Loucy (cell line): ENCODE results near the gene NDUFC2.

Experiments
- H2AFZ ChIP-seq: fragments of 200-600 bp; sonication (generic); 2 replicates; pipeline ENCODE4 v1.6.0; 2016; ENCODE audit warnings: antibody characterized with exemption, mild to moderate bottlenecking, low read length, moderate library complexity
- H3F3A ChIP-seq: fragments of 200-600 bp; 2 replicates; pipeline ENCODE4 v1.6.0; 2016; ENCODE audit warnings: antibody characterized with exemption, low read depth, mild to moderate bottlenecking
- H3K27me3 ChIP-seq: fragments of 200-600 bp; sonication (generic); 2 replicates; pipeline ENCODE4 v1.6.1; 2014; ENCODE audit warnings: low read length, mild to moderate bottlenecking; ENCODE audit not compliant: insufficient read depth, poor library complexity, severe bottlenecking
- H3K36me3 ChIP-seq: fragments of 200-600 bp; sonication (generic); 2 replicates; pipeline ENCODE4 v1.6.1; 2016; ENCODE audit warnings: low read length; ENCODE audit not compliant: insufficient read depth
- H3K4me1 ChIP-seq: fragments of 200-600 bp; sonication (generic); 2 replicates; pipeline ENCODE4 v1.5.1; 2014; ENCODE audit warnings: low read length, mild to moderate bottlenecking; ENCODE audit not compliant: insufficient read depth, poor library complexity, severe bottlenecking
- H3K4me2 ChIP-seq: fragments of 200-600 bp; sonication (generic); 2 replicates; pipeline ENCODE4 v1.6.0; 2014; ENCODE audit warnings: antibody characterized with exemption, low read length, low read depth, mild to moderate bottlenecking; ENCODE audit not compliant: poor library complexity, severe bottlenecking
- H3K4me3 ChIP-seq: fragments of 200-600 bp; sonication (generic); 2 replicates; pipeline ENCODE4 v1.5.1; 2014; ENCODE audit warnings: low read length, mild to moderate bottlenecking, mixed read lengths; ENCODE audit not compliant: poor library complexity, severe bottlenecking
- H3K79me2 ChIP-seq: fragments of 200-600 bp; sonication (generic); 2 replicates; pipeline ENCODE4 v1.6.1; 2014; ENCODE audit warnings: low read length; ENCODE audit not compliant: insufficient read depth
- H3K9ac ChIP-seq: fragments of 200-600 bp; sonication (generic); 2 replicates; pipeline ENCODE4 v1.6.0; 2014; ENCODE audit warnings: mild to moderate bottlenecking, low read depth, low read length, moderate library complexity; ENCODE audit not compliant: poor library complexity, severe bottlenecking
- H3K9me2 ChIP-seq: fragments of 200-600 bp; sonication (generic); replicated peaks from 2 replicates; pipeline ENCODE4 v1.6.1; 2016; ENCODE audit warnings: low read depth, low read length, mixed read lengths
- H3K9me3 ChIP-seq: fragments of 200-600 bp; sonication (generic); 2 replicates; pipeline ENCODE4 v1.6.1; 2014; ENCODE audit warnings: mild to moderate bottlenecking, antibody characterized with exemption, low read length, low read depth; ENCODE audit not compliant: insufficient read depth
- H4K20me1 ChIP-seq: fragments of 200-600 bp; sonication (generic); 2 replicates; pipeline ENCODE4 v1.6.0; 2014; ENCODE audit warnings: antibody characterized with exemption, low read length, mild to moderate bottlenecking; ENCODE audit not compliant: insufficient read depth, poor library complexity, severe bottlenecking
- EZH2phosphoT487 ChIP-seq: fragments of 200-600 bp; IDR thresholded peaks from 2 replicates; pipeline ENCODE4 v1.6.1; 2018; ENCODE audit warnings: antibody characterized with exemption, mild to moderate bottlenecking, moderate library complexity, borderline replicate concordance
- TF ChIP-seq, protein P1 (sequence below): fragments of 200-600 bp; sonication (generic); conservative IDR thresholded peaks from 2 replicates; pipeline ENCODE4 v1.5.1; 2014; ENCODE audit warnings: mild to moderate bottlenecking, antibody characterized with exemption, low read length

NDUFC2 gene

GRCh38 chr11:78081583-78081982, 1.9 kb upstream of the NDUFC2 start:
- Histone ChIP-seq H3K4me1 (peaks cover 36% of the 10 kb centered on the region), H3F3A (no peaks in the 10 kb centered on the region), H3K36me3 (no peaks in the 10 kb centered on the region), H3K27me3 (no peaks in the 10 kb centered on the region), H3K79me2 (peaks cover 35% of the 10 kb centered on the region), H3K9me3 (no peaks in the 10 kb centered on the region), H3K4me3 (peak overlapping the region; percentile 92), H3K9ac (peak overlapping the region; percentile 18), H3K4me2 (peak overlapping the region; percentile 94), H2AFZ (0 out of 2 replicates have a peak overlapping the region, but pooled peaks have one; percentile 45), H3K9me2 (no peaks in the 10 kb centered on the region), H4K20me1 (peaks cover 24% of the 10 kb centered on the region)
- TF ChIP-seq, protein P1, sequence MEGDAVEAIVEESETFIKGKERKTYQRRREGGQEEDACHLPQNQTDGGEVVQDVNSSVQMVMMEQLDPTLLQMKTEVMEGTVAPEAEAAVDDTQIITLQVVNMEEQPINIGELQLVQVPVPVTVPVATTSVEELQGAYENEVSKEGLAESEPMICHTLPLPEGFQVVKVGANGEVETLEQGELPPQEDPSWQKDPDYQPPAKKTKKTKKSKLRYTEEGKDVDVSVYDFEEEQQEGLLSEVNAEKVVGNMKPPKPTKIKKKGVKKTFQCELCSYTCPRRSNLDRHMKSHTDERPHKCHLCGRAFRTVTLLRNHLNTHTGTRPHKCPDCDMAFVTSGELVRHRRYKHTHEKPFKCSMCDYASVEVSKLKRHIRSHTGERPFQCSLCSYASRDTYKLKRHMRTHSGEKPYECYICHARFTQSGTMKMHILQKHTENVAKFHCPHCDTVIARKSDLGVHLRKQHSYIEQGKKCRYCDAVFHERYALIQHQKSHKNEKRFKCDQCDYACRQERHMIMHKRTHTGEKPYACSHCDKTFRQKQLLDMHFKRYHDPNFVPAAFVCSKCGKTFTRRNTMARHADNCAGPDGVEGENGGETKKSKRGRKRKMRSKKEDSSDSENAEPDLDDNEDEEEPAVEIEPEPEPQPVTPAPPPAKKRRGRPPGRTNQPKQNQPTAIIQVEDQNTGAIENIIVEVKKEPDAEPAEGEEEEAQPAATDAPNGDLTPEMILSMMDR: no peak
- TF ChIP-seq EZH2phosphoT487: no peak

DNA sequence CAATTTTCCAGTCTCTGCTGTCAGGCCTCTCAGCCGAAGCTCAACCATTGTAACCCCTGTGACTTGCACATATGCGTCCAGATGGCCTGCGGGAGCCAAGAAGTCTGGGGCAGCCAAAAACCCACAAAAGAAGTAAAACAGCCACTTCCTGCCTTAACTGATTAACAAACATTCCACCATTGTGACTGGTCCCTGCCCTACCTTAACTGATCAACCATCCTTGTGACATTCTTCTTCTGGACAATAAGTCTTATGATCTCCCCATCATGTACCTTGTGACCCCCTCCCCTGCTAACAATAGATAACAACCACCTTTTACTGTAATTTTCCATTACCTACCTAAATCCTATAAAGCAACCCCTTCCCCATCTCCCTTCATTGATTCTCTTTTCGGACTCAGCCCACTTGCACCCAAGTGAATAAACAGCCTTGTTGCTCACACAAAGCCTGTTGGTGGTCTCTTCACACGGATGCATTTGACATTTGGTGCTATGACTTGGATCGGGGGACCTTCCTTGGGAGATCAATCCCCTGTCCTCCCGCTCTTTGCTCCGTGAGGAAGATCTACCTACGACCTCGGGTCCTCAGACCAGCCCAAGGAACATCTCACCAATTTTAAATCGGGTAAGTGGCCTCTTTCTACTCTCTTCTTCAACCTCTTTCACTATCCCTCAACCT, 1.3 kb upstream of the NDUFC2 start:
- Histone ChIP-seq H3K79me2 (peaks cover 42% of the 10 kb centered on the region), H3K4me1 (peaks cover 40% of the 10 kb centered on the region), H3F3A (no peaks in the 10 kb centered on the region), H2AFZ (peak overlapping the region; percentile 9; the same call in 1 of the 2 replicates), H3K9me2 (no peaks in the 10 kb centered on the region), H3K27me3 (no peaks in the 10 kb centered on the region), H3K9ac (peak overlapping the region; percentile 18), H3K9me3 (no peaks in the 10 kb centered on the region), H3K36me3 (no peaks in the 10 kb centered on the region), H4K20me1 (peaks cover 28% of the 10 kb centered on the region), H3K4me3 (peak overlapping the region; percentile 92), H3K4me2 (peak overlapping the region; percentile 94)
- TF ChIP-seq EZH2phosphoT487: no peak
- TF ChIP-seq, protein P1: no peak

GRCh38 chr11:78080084-78080817, 589 bp upstream of the NDUFC2 start:
- Histone ChIP-seq H3F3A (no peaks in the 10 kb centered on the region), H3K36me3 (no peaks in the 10 kb centered on the region), H3K4me3 (peak overlapping the region; percentile 92), H3K4me2 (peak overlapping the region; percentile 94), H3K9ac (peak overlapping the region; percentile 90), H3K9me3 (no peaks in the 10 kb centered on the region), H3K9me2 (no peaks in the 10 kb centered on the region), H4K20me1 (peaks cover 35% of the 10 kb centered on the region), H3K79me2 (peaks cover 49% of the 10 kb centered on the region), H2AFZ (peak overlapping the region; percentile 96), H3K4me1 (peaks cover 47% of the 10 kb centered on the region), H3K27me3 (no peaks in the 10 kb centered on the region)
- TF ChIP-seq EZH2phosphoT487: no peak
